Muscle layer of colon (tissue), 2 donors: ENCODE measurements around the gene TSBP1.
"Not testable (repeated sequence)": the region's sequence is repeated elsewhere in the genome, so short reads cannot be mapped to it uniquely, and the experiment has no call there.

Experiments
- H3K27ac ChIP-seq: one replicate; pipeline ENCODE4 v1.7.0; 2013; ENCODE audit warnings: low read depth, mild to moderate bottlenecking, low read length, moderate library complexity
- H3K27me3 ChIP-seq, 2 donors: one replicate each; pipeline ENCODE4 v1.7.0; 2013; ENCODE audit warnings: low read length in 2 of 2, mild to moderate bottlenecking in 2 of 2; ENCODE audit not compliant: insufficient read depth in 2 of 2, control insufficient read depth in 1 of 2
- H3K36me3 ChIP-seq: one replicate; pipeline ENCODE4 v1.7.0; 2013; ENCODE audit warnings: mild to moderate bottlenecking, low read length; ENCODE audit not compliant: insufficient read depth
- H3K4me1 ChIP-seq: one replicate; pipeline ENCODE4 v1.7.0; 2013; ENCODE audit warnings: mild to moderate bottlenecking, low read length; ENCODE audit not compliant: insufficient read depth
- H3K4me3 ChIP-seq, 2 donors: one replicate each; pipeline ENCODE4 v1.7.0; 2013; ENCODE audit warnings: low read length in 2 of 2, low read depth in 1 of 2, mild to moderate bottlenecking in 1 of 2, moderate library complexity in 1 of 2
- H3K9ac ChIP-seq: one replicate; pipeline ENCODE4 v1.7.0; 2013; ENCODE audit warnings: low read length
- H3K9me3 ChIP-seq: one replicate; pipeline ENCODE4 v1.7.0; 2013; ENCODE audit warnings: mild to moderate bottlenecking, low read length
- donor health status: abdominal sarcoma.
- donor health status: Adenocarcinoma of cecum.

Gene TSBP1

DNA sequence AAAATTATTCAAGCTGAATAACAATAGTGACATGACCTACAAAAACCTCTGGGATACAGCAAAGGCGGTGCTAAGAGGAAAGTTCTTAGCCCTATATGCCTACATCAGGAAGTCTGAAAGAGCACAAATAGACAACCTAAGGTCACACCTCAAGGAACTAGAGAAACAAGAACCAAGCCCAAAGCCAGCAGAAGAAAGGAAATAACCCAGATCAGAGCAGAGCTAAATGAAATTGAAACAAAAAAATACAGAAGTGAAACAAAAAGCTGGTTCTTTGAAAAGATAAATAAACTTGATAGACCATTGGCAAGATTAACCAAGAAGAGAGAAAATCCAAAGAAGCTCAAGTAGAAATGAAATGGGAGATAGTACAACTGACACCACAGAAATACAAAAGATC, 100.3 kb downstream of the TSBP1 start:
- H3K27me3 ChIP-seq, result no peaks in the 10 kb centered on the region
- H3K9ac ChIP-seq, result no peak overlapping the region
- no peaks in the 10 kb centered on the region for H3K36me3 ChIP-seq
- H3K27ac ChIP-seq, result no peak overlapping the region
- no peaks in the 10 kb centered on the region for H3K4me1 ChIP-seq
- H3K9me3 ChIP-seq, result no peaks in the 10 kb centered on the region
- H3K4me3 ChIP-seq, result no peak overlapping the region

DNA sequence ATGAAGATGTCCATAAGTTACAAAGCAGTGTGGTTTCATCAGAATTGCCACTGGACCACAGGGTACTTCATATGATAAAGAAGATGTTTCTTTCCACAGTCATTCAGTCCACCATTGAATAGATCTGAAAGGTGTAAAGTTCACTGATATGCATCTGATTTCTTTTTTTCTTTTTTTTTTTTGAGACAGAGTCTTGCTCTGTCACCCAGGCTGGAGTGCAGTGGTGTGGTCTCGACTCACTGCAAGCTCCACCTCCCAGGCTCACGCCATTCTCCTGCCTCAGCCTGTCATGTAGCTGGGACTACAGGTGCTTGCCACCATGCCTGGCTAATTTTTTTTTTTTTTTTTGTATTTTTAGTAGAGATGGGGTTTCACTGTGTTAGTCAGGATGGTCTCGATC, 103.2 kb downstream of the TSBP1 start:
- H3K36me3 ChIP-seq, H3K4me3 ChIP-seq, H3K9me3 ChIP-seq, H3K27me3 ChIP-seq, H3K27ac ChIP-seq, H3K9ac ChIP-seq, H3K4me1 ChIP-seq: not testable (repeated sequence)

DNA sequence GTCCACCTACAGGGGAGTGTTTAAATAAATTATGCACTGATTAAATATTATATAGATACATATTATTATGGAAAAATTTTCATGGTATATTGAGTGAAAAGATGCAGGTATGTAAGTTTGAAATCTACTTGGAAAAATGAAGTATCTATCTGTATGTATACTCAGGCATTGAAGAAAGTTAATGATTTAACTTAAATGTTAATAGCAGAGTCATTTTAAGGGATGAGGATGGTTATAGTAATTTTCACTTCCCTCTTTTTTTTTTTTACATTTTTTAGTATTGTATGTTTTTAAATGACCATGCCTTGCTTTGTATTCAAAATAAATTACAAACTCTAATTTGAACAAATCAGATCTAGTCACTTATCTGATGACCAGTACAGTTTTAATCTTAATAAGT, 104.7 kb downstream of the TSBP1 start:
- H3K27ac ChIP-seq, result no peak overlapping the region
- no peaks in the 10 kb centered on the region for H3K27me3 ChIP-seq
- H3K4me3 ChIP-seq, result no peak overlapping the region
- H3K4me1 ChIP-seq, result no peaks in the 10 kb centered on the region
- H3K9me3 ChIP-seq, result no peaks in the 10 kb centered on the region
- H3K36me3 ChIP-seq, result no peaks in the 10 kb centered on the region
- no peak overlapping the region for H3K9ac ChIP-seq

DNA sequence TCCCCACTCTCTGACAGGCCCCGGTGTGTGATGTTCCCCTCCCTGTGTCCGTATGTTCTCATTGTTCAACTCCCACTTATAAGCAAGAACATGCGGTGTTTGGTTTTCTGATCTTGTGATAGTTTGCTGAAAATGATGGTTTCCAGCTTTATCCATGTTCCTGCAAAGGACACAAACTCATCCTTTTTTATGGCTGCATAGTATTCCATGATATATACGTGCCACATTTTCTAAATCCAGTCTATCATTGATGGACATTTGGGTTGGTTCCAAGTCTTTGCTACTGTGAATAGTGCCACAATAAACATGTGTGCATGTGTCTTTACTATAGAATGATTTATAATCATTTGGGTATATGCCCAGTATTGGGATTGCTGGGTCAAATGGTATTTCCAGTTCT, 114.4 kb downstream of the TSBP1 start:
- not testable (repeated sequence) for H3K9me3 ChIP-seq, H3K36me3 ChIP-seq, H3K4me3 ChIP-seq, H3K27me3 ChIP-seq, H3K9ac ChIP-seq, H3K4me1 ChIP-seq, H3K27ac ChIP-seq

DNA sequence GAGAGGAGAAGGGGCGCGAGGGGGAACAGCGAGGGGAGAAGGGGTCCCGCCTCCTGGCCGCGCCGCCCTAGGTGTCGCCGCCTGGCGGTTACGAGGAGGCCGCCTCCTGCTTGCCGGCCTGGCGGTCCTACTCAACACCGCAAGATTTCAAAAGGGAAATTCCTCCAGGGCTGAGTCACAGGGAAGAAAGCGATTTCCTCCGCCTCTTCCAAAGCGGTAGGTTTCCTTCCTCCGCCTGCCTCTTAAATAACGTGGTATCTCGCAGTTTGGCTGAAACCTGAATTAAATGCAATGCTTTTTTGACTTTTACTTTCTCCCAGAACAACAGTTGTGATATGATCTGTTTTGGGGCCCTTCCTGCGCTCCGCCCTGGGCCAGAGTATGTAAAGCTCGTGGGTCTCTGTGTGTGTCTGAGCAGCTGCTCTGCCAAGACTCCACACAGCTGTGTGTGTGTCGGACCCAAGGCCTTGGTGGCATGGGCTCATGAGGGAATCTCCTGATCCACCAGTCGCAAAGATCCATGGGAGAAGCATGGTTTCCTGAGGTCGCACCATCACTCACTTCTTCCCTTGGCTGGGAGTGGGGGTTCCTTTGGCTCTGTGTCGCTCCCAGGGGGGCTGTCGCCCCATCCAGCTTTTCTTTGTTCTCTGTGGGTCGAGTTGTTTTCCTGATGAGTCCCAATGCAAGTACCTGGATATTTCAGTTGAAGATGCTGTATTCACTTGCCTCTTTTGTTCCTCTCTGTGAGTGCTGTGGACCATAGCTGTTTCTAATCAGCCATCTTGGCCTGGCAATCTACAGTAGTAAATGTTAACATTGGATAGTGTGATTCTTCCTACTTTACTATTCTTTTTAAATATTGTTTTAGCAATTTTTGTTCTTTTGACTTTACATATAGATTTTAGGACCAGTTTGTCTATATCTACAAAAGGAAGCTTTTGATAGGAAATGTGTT, 116.2 kb downstream of the TSBP1 start:
- Histone ChIP-seq H3K9ac (peak overlapping the region; percentile 27), H3K9me3 (no peaks in the 10 kb centered on the region), H3K4me3 (peak overlapping the region; percentile 35 to 86), H3K27ac (peak overlapping the region; percentile 54), H3K4me1 (peaks cover 6% of the 10 kb centered on the region), H3K36me3 (no peaks in the 10 kb centered on the region), H3K27me3 (no peaks in the 10 kb centered on the region)

DNA sequence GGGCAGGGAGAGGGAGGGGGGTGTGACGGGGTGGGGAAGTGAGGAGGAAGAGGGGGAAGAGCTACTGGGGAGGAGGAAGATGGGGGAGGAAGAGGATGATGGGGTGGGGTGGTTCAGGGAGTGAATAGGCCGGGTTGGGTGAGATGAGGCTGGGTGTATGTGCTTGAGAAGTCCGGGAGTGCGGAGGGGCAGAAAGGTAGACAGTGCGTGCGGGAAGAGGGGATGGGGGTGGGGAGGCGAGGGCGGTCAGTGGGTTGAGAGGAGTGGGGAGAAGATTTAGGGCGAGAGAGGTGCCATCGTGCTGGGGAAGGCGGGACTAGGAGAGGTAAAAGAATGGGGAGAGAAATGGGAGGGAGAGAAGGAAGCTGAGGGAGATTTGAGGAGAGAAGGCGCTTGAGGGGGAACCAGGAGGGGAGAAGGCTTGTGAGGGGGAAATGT, 116.9 kb downstream of the TSBP1 start:
- H3K27me3 ChIP-seq, result no peaks in the 10 kb centered on the region
- no peaks in the 10 kb centered on the region for H3K9me3 ChIP-seq
- no peak overlapping the region for H3K27ac ChIP-seq
- peaks cover 6% of the 10 kb centered on the region for H3K4me1 ChIP-seq
- H3K9ac ChIP-seq, result peak overlapping the region; percentile 13
- H3K4me3 ChIP-seq, result peak overlapping the region; percentile 35 to 86
- H3K36me3 ChIP-seq, result no peaks in the 10 kb centered on the region

DNA sequence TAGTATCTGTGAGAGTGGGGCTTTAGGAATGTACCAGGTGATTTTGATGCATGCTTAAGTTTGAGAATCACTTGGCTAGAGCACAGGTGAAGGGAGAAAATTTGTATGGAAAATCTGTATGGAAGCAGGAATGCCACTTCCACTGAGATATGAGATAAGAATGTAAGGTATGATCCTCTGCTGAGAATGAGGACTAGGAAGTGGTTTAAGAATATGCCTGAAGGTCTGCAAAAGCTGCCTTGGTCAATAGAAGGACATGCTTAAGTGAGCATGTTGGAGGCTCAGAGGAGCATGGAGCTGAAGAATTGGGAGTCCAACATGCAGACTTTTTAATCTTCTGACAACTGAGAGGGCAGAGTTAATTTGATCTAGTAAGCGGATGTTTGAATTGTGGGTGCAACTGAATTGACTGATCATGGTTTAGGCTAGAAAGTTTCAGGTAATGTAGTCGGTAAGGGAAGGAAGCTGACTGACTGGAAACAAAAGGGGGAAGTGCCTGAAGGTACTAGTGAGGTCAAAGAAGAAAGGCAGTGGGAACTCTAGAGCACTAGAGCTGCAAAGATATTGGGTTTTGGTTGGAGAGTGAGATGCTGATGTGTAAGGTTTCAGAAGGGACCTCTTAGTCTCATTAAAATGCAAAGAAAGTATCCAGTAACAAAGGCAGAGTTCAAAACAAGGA, 119.2 kb downstream of the TSBP1 start:
- no peak overlapping the region for H3K4me3 ChIP-seq
- H3K9ac ChIP-seq, result no peak overlapping the region
- no peaks in the 10 kb centered on the region for H3K36me3 ChIP-seq
- no peak overlapping the region for H3K27ac ChIP-seq
- peaks cover 8% of the 10 kb centered on the region for H3K4me1 ChIP-seq
- H3K27me3 ChIP-seq, result no peaks in the 10 kb centered on the region
- H3K9me3 ChIP-seq, result no peaks in the 10 kb centered on the region

DNA sequence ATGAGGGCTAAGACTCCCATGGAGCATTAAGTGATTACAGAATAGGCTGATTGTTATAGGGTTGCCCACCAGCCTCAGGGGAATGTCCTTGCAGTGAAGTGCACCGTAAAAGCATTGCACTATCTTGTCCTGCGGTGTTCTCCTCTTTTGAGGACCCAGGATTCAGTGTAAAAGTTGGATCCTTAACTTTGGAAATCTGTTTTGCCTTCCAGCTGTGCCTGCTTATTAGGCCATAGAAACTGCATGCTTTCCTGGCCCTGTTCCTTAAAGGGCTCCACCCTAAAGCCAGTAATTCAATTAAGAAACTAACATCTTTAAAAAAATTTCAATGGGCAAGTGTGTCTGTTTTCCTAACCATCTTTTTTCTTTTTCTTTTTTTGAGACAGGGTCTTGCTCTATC, 122.4 kb downstream of the TSBP1 start:
- Histone ChIP-seq H3K9me3 (no peaks in the 10 kb centered on the region), H3K36me3 (no peaks in the 10 kb centered on the region), H3K4me1 (peaks cover 12% of the 10 kb centered on the region), H3K27ac (no peak overlapping the region), H3K4me3 (no peak overlapping the region), H3K9ac (no peak overlapping the region), H3K27me3 (no peaks in the 10 kb centered on the region)

DNA sequence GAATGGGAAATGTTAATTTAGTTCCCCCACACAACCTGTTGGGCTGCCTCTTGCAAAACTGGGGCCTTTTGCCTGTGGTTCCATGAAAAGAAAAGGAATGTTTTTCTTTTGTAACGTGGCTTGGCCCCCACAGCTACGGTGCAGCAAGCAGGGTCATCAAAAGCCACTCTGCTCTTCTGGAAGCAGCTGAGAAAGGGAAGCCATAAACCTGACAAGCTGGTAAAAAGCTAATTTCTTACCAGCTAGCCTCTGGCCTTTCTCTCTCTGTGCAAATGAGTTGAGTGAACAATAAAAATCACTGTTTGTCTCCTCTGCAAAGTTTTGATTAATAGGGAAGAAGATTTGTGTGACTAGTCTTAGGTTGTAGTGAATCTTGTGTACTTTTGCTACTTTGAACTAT, 124.3 kb downstream of the TSBP1 start:
- H3K9me3 ChIP-seq, result no peaks in the 10 kb centered on the region
- no peak overlapping the region for H3K9ac ChIP-seq
- peaks cover 12% of the 10 kb centered on the region for H3K4me1 ChIP-seq
- no peaks in the 10 kb centered on the region for H3K36me3 ChIP-seq
- no peaks in the 10 kb centered on the region for H3K27me3 ChIP-seq
- no peak overlapping the region for H3K4me3 ChIP-seq
- no peak overlapping the region for H3K27ac ChIP-seq

DNA sequence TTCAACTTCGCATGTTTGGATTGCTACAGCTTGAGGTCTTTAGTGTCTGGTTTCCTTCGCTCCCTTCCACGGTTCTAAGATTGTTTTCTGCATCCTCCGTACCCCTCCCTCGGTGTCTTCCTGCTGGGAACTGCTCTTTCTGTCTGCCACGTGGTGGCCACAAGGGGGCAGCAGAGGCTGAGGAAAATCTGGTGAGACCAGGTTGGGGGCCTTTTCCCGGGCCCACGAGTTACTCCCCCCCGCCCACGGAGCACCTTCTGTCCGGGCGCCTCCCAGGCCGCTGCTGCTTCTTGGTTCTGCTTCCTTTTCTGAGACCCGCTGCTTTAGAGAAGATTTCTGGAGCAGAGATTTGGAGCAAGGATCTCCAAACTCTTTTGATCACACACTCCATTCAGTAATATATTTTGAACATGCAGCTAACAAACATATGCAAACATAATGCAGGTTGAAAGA, 126.7 kb downstream of the TSBP1 start:
- no peak overlapping the region for H3K9ac ChIP-seq
- H3K27me3 ChIP-seq, result no peaks in the 10 kb centered on the region
- H3K4me1 ChIP-seq, result peaks cover 12% of the 10 kb centered on the region
- H3K36me3 ChIP-seq, result no peaks in the 10 kb centered on the region
- no peaks in the 10 kb centered on the region for H3K9me3 ChIP-seq
- peak overlapping the region; percentile 1 to 27 for H3K4me3 ChIP-seq
- no peak overlapping the region for H3K27ac ChIP-seq

DNA sequence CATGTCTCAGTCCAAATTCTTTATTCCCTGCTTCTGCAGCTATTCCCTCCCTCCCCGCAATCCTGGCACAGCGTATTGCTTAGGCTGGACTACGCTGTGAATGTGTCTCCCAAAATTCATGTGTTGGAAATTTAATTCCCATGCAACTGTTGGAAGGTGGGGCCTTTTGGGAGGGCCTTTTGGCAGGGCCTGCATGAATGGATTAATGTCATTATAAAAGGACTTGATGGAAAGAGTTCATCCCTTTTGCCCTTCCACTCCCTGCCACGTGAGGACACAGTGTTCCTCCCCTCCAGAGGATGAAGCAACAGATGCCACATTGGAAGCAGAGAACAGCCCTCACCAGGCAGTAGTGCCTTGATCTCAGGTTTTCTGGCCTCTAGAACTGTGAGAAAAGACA, 127.4 kb downstream of the TSBP1 start:
- H3K4me1 ChIP-seq, result peaks cover 12% of the 10 kb centered on the region
- no peak overlapping the region for H3K27ac ChIP-seq
- no peaks in the 10 kb centered on the region for H3K36me3 ChIP-seq
- H3K9ac ChIP-seq, result no peak overlapping the region
- no peaks in the 10 kb centered on the region for H3K9me3 ChIP-seq
- peak overlapping the region in 1 of 2 donors; percentile 27 for H3K4me3 ChIP-seq
- H3K27me3 ChIP-seq, result no peaks in the 10 kb centered on the region
